Glomerular visceral epithelial cell (primary cell): ENCODE data around the gene EIF3J.
A peak's percentile ranks its signal among the peaks of the same experiment; 100 is the strongest.
"Not testable (repeated sequence)": the region's sequence is repeated elsewhere in the genome, so short reads cannot be mapped to it uniquely, and the experiment has no call there.

ENCODE experiments used
- DNase-seq: peaks from one replicate; pipeline ENCODE4 v3.0.0-alpha.2; 2016; ENCODE audit errors: extremely low spot score

EIF3J gene

DNA sequence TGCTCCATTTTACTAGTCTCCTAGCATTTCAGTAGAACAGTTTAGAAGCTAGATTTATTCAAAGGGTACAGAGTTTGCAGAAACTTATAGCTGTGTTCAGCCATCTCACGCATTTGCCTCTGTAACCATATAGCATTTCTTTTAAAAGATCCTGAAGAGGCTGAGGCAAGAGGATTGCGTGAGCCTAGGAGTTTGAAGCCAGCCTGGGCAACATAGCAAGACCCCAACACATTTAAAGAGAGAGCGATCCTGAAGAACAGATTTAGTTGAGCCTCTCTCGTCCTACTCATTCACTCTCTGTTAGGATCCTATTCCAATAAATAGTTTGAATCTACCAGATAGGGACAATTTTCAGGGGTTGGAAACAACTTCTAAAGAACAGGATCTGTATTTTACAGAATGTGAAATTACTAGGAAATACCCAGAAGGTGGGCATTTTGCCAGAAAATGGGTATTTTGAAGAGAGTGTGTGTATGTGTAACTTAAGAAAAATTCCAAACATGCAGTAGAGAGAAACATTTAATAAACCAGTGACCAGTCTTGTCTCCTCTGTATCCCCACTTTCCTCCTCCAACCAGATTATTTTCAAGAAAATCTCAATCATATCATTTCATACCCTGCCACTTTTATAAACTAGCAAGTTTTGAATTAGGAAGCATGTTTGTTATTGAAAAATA lies 4.5 kb downstream of the EIF3J start:
- DNase-seq = peak; percentile 82

DNA sequence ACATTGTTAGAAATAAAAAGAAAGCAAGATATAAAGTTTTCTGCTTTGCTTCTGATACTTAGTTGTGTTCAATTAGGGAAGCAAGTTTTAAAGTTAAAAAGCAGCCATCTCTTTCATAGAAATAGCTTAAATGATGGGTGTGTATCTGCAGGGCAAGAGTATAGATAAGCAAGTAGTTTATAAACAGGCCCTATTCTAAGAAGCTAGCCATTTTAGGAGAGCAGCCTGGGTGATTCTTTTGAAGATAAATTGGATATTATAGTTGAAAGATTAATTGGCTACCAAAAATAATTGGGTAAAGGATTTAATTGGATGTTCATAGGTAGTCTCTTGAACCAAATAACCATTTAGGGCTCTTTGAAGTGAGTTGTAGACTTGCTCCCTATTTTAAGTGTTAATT lies 5.6 kb downstream of the EIF3J start:
- DNase-seq = no peak

DNA sequence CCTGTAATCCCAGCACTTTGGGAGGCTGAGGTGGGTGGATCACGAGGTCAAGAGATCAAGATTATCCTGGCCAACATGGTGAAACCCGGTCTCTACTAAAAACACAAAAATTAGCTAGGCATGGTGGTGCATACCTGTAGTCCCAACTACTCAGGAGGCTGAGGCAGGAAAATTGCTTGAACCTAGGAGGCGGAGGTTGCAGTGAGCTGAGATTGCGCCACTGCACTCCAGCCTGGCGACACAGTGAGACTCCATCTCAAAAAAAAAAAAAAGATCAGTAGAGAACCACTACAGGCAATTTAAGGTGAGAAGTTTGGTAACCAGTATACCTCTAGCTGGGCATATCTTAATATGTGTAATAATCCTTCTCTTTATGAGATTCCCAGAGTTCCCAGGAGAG lies 7.8 kb downstream of the EIF3J start:
- not testable (repeated sequence) for DNase-seq

DNA sequence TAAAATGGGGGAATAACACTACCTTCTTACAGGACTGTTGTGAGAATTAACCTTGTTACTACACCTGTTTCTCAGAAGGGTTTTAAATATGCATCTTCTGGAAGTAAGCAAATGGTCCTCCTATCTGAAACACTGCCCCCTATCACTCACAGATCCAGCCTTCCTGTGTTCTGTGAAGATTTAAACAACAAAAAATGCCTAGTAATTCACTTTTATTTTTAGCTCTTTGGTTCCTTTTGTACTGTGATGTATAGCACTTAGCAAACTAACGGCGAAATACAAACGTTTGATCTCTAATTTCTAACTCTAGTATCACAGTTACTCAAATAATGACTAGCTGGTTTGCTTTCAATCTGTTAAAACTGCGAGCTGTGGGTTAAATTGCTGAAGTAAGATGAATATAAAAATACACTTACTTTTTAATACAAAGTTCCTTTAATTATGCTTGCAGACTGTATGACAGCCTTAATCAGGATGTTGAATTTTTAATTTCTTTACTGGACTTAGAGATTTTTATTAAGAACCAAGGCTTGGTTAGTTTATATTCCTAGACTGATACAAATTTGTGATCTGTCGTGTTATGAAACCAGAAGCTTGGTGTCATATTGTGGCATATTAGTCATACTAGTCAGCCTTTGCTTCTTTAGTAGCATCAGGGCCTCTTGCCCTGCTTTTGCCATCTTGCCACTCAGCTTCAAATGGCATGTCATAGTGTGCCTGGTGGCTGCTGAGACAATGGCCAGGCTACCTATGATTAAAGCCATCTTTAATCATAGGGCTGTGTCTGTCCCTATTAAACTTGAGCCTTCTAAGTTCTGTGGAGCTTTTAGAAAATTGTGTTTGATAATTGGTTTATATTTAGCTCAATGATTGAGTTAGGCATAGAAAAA lies 9.2 kb downstream of the EIF3J start:
- DNase-seq = peak; percentile 44

DNA sequence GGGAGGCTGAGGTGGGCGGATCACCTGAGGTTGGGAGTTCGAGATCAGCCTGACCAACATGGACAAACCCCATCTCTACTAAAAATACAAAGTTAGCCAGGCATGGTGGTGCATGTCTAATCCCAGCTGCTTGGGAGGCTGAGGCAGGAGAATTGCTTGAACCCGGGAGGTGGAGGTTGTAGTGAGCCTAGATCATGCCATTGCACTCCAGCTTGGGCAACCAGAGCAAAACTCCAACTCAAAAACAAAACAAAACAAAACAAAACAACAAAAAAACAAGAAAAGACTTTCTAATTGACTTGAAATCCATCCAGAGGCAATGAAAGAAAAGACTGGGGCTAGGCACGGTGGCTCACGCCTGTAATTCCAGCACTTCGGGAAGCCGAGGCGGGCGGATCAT lies 12.2 kb downstream of the EIF3J start:
- DNase-seq = not testable (repeated sequence)

DNA sequence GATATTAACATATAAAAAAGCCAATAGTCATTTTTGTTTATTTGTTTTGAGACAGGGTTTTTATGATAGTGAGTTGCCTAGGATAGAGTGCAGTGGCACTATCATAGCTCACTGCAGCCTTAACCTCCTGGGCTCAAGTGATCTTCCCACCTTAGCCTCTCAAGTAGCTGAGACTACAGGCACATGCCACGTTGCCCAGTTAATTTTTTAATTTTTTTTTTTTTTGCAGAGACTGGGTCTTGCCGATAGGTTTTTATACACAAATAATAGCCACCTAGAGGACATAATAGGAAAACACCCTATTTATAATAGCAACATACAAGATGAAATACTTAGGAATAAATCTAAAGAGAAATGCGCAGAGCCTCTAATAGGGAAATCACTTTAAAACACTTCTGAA lies 13.3 kb downstream of the EIF3J start:
- DNase-seq = no peak

DNA sequence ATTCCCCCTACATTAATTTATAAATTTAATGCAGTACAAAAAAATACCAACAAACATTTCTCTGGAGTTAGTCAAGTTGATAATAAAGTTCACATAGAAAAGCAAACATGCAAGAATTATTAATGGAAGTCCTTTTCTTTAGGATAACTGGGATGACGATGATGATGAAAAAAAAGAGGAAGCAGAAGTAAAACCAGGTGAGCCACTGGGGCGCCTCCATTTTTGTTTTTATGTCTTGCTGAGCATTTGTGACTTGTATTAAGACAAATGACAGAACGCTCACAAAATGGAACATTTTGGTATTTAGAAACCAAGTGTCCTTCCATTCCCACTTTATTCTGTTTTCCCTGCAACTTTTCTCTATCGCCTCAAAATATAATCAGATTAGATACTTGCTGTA lies 13.8 kb downstream of the EIF3J start:
- DNase-seq = no peak

DNA sequence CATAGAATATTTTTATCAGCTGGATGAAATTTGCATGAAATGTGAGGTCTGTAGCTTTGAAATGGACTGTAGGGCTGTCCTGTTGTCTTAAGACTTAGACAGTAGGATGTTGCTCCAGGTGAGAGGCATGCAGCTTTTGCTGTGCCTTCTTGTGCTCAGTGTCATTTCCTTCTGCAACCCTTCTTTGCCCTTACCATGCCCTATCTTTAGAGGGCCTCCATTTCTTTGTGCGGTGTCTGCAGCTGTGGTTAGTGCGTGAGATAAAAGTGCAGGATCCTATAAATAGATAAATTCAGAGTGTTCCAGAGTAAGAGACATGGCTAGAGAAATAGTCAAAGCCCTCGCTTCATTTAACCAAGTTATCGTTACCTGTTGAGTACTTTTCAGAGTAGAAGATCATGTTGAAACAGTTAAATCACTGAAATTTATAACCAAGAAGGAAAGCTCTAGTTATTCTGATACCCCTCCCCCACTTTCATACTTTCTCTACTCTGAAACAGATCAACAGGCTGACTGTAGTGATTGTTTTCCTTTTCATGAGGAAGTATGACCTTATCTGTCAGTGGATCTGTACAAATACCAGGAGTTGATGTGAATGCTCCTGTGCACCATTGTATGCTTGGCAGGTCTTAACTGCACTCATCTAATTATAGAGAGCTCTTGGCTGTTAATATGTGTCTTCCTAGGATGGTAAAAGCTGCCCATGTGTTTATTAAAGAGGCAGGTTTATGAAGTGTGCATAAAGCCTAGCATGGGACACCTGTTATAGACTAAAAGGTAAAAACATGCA lies 18.2 kb downstream of the EIF3J start:
- no peak for DNase-seq

DNA sequence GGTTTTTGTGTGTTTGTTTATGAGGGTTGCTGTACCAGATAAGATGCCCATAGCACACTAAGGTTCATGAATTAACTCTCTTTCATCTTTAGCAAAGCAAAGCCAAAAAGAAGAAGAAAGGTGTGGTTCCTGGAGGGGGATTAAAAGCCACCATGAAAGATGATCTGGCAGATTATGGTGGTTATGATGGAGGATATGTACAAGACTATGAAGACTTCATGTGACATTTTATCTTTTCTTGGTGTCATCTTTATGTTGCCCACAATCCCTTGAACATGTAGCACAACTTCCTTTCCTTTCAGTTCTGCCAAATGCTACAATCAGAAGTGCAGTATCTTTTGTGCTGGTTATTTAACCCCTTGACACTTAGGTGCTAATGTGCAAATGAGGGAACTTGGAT lies 24.0 kb downstream of the EIF3J start:
- DNase-seq = not testable (repeated sequence)

DNA sequence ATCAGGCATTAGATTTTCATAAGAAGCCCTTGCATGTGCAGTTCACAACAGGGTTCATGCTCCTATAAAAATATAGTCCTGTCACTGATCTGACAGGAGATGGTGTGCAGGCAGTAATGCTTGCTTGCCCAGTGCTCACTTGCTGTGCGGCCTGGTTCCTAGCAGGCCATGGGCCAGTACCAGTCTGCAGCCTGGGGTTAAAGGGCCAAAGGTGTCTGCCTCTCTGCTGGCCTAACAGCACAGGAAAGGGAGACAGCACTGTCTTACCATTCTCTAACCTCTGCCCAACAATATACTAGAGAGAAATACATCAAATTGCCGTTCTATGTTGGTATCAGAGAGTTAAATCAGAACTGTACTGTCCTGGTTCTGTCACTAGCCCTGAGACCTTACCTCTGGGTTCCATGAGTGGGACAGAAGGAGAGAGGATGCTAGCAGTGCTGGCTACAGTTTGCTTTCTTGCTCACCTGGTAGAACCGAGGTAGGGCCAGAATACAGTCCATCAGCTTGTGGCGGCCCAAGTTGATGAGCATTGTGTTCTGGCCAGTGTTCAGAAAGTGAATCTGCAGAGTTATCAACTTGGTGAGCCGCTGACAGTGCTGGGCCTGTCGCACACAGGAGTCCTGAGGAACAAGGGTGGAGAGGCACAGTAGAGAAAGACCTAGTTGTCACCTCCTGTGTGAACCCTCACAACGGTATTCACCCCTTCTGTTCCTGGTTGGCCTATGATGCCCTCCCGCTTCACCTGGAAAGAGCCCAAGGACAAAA lies 28.6 kb downstream of the EIF3J start:
- DNase-seq = no peak

DNA sequence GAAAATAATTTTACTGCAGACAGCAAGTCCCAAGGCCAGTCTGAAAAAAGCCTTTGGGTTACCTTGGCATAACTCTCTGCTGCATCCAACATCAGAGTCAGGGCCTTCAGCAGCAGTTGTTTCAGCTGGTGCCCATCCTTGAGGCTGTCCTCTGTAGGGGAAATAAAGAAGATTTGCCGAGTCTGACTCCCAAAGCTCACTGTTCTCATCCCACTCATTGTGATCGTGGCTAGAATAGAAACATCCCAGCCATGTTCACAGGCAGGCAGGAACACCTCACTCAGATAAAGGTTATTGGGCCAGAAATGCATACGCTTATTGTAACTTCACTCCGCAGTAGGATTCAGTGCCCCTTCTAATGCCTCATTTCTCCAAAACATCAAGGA lies 29.2 kb downstream of the EIF3J start:
- DNase-seq = no peak

DNA sequence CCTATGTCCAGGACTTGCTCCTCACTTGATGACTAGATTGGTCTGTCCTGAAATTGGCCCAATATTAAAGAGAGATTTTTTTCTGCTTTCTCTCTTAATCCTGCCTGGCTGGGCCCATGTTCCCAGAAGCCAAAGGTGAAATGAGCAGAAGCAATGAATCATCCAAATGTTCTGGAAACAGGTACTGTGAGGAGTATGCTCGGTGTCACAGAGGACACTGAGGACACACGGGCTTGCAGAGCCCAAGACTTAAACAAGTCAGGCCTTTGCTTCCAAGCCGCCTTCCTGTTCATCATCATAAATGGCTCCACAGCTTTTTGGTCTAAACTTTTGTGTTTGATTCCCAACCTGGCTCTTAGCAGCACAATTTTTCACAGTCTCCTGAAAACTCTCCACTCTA lies 31.4 kb downstream of the EIF3J start:
- DNase-seq = no peak

DNA sequence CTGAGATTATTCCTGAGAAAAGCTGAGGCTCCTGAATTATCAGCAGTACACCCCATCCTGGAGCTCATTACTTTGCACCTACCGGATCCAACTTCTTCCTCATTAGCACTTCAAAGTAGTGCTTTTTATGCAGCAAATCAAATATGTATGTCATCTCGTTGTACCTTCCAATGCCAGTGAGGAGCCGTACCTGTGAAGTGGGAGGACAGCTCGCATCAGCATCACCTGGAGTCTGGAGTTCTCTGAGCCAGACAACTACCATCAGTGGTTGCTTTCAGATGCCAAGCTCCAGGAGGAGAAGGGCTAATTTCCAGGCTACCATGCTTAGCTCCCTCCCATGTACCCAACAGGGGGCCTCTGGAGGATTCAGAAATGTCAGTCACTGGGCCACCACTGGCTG lies 32.4 kb downstream of the EIF3J start:
- no peak for DNase-seq

DNA sequence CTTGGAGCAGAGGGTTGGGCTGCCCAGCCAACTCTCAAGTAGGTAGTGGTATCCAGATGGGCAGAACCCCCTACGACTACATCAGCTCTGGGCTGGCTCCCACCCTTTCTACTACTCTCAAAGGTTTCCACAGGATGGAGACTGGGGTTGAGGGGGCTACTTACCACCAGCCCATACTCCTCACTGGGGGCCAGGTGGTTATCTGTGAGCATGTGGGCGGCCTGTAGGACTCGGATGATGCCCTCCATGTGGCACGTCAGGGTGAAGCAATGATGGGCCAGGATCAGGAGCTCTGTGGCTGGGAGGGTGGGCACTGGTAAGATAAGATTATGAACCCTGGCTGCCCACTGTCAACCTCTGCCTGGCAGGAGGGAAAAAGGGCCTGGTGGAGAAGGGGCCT lies 33.4 kb downstream of the EIF3J start:
- no peak for DNase-seq

DNA sequence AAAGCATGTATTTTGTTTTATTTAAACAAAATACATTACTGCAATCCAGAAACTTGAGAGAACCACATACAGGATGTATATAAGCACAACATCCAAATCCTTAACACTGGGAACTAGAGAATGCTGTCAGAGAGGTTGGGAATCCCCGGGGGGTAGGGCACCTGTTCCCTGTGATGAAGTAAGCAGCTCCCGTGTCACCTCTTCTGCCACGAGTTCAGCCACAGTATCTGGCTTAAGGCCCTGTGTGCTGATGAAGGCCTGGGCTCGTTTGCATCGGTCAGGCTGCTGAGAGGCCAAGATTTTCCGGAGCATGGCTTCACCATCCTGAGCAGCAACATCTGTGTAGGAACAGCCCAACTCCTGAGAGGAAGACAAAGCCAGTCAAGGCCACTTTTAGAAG lies 36.4 kb downstream of the EIF3J start:
- no peak for DNase-seq

DNA sequence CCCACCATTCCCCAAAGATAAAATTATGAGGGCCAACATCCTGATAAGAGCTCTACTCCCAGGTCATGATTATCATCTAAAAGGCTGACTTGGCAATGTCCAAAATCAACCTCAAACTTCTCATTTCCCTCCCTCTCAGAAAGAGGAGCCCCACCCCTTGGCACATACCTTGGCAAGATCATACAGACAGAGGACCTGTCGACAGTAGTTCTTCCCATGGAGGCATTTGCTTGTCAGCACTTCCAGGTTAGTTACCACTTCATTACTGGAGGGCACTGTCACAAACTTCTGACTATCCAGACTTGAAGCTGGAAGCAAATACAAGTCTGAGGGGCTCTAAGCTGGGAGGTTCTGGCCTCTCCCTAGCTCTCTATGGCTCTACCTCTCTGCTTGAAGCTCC lies 37.8 kb downstream of the EIF3J start:
- no peak for DNase-seq

DNA sequence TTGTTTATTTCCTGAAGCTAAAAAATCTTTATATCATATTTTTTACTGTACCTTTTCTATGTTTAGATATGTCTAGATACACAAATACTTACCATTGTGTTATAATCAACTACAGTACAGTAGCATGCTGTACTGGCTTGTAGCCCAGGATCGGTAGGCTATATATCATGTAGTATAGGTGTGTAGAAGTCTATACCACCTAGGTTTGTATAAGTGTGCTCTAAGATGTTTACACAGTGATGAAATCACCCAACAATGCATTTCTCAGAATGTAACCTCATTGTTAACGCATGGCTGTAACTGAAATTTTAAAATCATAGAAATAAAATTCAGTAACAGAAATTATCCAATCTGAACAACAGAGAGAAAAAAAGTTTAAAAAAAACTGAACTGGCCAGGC lies 43.2 kb downstream of the EIF3J start:
- no peak for DNase-seq

DNA sequence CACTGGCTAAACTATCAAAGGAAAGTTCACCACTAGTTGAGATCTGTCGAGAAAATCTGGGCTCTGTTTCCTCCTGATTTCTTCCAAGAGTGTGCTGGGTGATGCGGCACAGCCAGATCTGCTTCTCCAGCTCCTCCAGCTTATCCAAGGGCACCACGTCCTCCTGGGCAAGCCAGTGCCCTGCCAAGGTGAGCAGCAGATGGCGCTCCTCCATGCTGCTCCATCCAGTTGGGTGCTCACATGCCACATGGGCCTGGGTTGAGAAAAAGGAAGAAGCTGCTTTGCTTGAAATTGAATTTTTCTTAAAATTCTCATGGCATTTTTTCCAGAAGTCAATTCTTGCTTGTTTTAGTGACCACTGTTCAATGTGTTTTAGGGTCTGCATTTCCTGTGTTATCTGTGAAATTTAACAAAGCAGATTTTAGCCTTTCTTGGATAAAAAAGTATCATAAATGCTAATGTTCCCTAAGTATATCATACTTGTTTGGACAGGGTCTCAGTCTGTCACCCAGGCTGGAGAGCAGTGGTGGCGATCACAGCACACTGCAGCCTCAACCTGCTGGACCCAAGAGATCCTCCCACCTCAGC lies 47.3 kb downstream of the EIF3J start:
- DNase-seq = peak; percentile 39

DNA sequence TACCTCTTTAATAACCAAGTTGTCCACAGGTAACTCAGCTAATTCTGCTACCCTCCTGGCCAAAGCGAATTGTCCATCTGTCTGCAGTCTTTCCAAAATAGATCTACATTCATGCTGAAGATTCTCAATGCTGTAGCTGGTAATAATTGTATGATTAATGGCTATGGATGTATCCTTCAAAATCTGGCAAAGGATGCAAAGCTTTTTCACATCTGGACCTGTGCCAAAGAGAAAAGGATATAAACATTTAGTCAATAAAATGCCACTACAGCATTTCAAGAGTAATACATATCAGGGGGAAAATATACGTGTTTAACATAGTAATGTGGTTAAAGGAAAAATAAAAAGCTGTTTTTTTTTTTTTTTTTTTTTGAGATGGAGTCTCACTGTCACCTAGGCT lies 48.7 kb downstream of the EIF3J start:
- no peak for DNase-seq

DNA sequence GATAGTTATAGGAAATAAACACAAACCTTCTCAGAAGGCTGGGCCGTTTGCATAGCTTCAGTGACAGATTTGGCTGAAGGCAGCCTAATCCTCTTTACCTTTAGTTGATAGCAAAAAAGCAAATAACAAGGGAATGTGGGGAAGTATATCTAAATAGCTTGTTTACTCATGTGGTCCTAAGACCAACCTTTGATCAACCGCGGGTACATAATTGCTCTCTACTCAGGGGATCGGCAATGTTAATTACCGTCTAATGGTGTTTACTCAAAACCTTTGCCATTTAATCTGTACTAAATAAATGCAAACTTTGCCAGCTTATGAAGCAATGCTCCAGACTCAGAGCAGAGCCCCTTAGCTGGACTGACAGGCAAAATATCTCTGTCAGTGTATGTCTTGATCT lies 51.6 kb downstream of the EIF3J start:
- DNase-seq = no peak

DNA sequence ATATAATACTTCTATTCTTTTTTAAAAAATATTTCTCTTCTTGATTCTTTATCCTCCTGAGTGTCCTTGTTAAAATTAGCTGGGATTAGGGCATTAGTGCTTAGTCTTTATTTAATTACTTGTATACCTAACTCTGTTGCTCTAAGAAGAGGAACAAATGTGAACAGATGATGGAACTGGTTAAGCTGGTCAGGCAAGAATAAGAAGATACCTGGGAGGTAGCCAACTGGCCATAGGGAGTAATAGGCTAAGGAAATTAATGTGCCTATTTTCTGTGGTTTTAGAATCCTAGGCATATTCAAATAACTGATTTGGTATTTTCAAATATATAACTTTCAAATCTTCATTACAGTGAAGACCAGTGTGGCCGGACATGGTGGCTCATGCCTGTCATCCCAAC lies 54.4 kb downstream of the EIF3J start:
- DNase-seq = no peak
